Fibroblast of the aortic adventitia (primary cell): ENCODE data around the gene SERPINH1. TPM values are rescaled to one million over a fixed set of nuclear protein-coding genes. Genes with fewer than 3 reads are reported as not detected.

Source experiments
- DNase-seq: peaks from one replicate; pipeline ENCODE4 v3.0.0-alpha.2; 2010; ENCODE audit warnings: low read depth
- H3K4me3 ChIP-seq: 2 replicates; pipeline ENCODE4 v1.5.1; 2011; ENCODE audit warnings: low read depth, mild to moderate bottlenecking, control low read depth, low read length, moderate library complexity
- total RNA-seq: library from RNA; depleted of rRNA; stranded (reverse); fragments of >200 nt; gene quantifications from 2 replicates; pipeline ENCODE4 v1.2.3, GENCODE V29; 2012; ENCODE audit warnings: low replicate concordance
- TF ChIP-seq, protein P1 (sequence below): IDR thresholded peaks from 2 replicates; pipeline ENCODE4 v1.5.1; 2011; ENCODE audit warnings: mild to moderate bottlenecking, low read length, control low read depth, inconsistent platforms; ENCODE audit not compliant: insufficient read depth

Gene SERPINH1
- total RNA-seq, 1 donor = 497 TPM

DNA sequence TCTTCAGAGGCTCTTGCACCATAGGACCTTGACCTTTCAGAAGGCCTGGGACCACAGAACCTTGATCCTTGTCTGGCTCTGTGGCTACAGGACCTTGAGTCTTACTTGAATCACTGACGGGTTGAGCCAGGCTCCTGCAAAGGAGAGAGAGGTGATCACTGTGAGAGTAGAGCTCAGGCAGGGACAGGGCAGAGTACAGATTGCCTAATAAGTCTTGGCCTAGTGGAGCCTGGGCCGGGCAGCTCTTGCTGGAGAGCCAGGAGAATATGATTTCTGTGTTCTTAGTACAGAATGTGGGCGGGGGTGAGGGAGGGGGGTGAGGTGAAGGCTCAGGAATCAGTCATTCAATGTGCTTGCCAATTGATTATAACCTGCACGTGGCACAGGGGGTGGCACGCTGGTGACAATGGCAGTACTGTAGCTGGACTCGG lies 26.0 kb downstream of the SERPINH1 start:
- TF ChIP-seq, protein P1, sequence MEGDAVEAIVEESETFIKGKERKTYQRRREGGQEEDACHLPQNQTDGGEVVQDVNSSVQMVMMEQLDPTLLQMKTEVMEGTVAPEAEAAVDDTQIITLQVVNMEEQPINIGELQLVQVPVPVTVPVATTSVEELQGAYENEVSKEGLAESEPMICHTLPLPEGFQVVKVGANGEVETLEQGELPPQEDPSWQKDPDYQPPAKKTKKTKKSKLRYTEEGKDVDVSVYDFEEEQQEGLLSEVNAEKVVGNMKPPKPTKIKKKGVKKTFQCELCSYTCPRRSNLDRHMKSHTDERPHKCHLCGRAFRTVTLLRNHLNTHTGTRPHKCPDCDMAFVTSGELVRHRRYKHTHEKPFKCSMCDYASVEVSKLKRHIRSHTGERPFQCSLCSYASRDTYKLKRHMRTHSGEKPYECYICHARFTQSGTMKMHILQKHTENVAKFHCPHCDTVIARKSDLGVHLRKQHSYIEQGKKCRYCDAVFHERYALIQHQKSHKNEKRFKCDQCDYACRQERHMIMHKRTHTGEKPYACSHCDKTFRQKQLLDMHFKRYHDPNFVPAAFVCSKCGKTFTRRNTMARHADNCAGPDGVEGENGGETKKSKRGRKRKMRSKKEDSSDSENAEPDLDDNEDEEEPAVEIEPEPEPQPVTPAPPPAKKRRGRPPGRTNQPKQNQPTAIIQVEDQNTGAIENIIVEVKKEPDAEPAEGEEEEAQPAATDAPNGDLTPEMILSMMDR = no peak
- no peak for DNase-seq
- no peak overlapping the region for H3K4me3 ChIP-seq

- no peak for DNase-seq
- no peak overlapping the region for H3K4me3 ChIP-seq
- TF ChIP-seq, protein P1 = no peak
Observed at GRCh38 chr11:75589051-75589450, 27.0 kb downstream of the SERPINH1 start.

GRCh38 chr11:75589933-75590332 lies 27.9 kb downstream of the SERPINH1 start:
- H3K4me3 ChIP-seq = no peak overlapping the region
- TF ChIP-seq, protein P1 = no peak
- DNase-seq = no peak

- TF ChIP-seq, protein P1 = no peak
- no peak overlapping the region for H3K4me3 ChIP-seq
- DNase-seq = no peak
Observed at GRCh38 chr11:75591371-75591770, 29.3 kb downstream of the SERPINH1 start.

- no peak overlapping the region for H3K4me3 ChIP-seq
- TF ChIP-seq, protein P1 = no peak
- DNase-seq = no peak
Observed at GRCh38 chr11:75591966-75592365, 29.9 kb downstream of the SERPINH1 start.

- TF ChIP-seq, protein P1 = no peak
Observed at GRCh38 chr11:75592715-75593114, 30.7 kb downstream of the SERPINH1 start.

DNA sequence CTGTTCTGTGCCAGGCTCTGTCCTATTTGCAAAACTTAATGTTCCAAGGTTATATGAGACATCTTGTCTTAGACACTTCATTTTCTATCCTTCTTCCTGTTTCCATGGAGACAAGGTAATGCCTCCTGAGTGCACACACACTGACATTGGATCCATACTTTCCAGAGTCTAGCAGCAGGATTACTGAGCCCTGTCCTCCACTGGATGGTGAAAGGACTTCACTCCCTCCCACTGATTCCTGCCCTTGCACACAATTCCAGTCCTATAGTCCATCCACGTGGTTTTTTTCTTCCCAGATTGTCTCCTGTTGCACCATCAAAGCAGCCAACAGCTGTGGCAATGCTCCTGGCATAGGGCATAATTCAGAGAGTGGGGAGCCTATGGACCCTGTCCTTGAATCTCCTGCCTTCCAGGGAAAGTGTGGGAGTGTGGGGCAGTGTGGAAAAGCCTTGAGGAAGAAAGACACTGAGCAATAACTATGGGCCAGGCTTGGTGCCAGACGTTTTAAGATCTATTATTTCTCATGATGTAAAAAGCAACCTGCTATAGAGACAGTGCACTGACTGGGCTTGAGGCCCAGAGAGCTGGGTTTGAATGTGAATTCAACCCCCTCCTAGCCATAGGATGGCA lies 31.3 kb downstream of the SERPINH1 start:
- no peak for DNase-seq
- no peak overlapping the region for H3K4me3 ChIP-seq
- TF ChIP-seq, protein P1 = no peak

More at GRCh38 chr11:75592715-75593114, 30.7 kb downstream of the SERPINH1 start:
- no peak overlapping the region for H3K4me3 ChIP-seq
- no peak for DNase-seq
